Stimulated activated CD8-positive, alpha-beta memory T cell treated with anti-CD3 and anti-CD28 coated beads, Interleukin-15, amount 100 ng/mL, for 1 hour (primary cell): Measurements from ENCODE around the gene PTPN14.
"Not testable (repeated sequence)": the region's sequence is repeated elsewhere in the genome, so short reads cannot be mapped to it uniquely, and the experiment has no call there.

ENCODE experiments used
- DNase-seq: peaks from one replicate; pipeline ENCODE4 v3.0.0-alpha.2; 2020; ENCODE audit warnings: low read depth

PTPN14 gene

GRCh38 chr1:214510477-214510876 is 40.9 kb downstream of the PTPN14 start:
- no peak for DNase-seq

- not testable (repeated sequence) for DNase-seq
Measured at GRCh38 chr1:214509622-214510021, 41.8 kb downstream of the PTPN14 start.

- no peak for DNase-seq
Measured at GRCh38 chr1:214506972-214507431, 44.4 kb downstream of the PTPN14 start.

- no peak for DNase-seq
Measured at GRCh38 chr1:214505134-214505533, 46.3 kb downstream of the PTPN14 start.

GRCh38 chr1:214504330-214504729 is 47.1 kb downstream of the PTPN14 start:
- DNase-seq: no peak

- DNase-seq: no peak
Measured at GRCh38 chr1:214503553-214503952, 47.8 kb downstream of the PTPN14 start.

- no peak for DNase-seq
Measured at GRCh38 chr1:214500340-214501055, 50.9 kb downstream of the PTPN14 start.

- DNase-seq: no peak
Measured at GRCh38 chr1:214499732-214500131, 51.7 kb downstream of the PTPN14 start.

- DNase-seq: no peak
Measured at GRCh38 chr1:214498021-214498420, 53.4 kb downstream of the PTPN14 start.

- DNase-seq: no peak
Measured at GRCh38 chr1:214496126-214496525, 55.3 kb downstream of the PTPN14 start.

- no peak for DNase-seq
Measured at GRCh38 chr1:214494706-214495105, 56.7 kb downstream of the PTPN14 start.

- DNase-seq: not testable (repeated sequence)
Measured at GRCh38 chr1:214494179-214494578, 57.2 kb downstream of the PTPN14 start.

GRCh38 chr1:214493126-214493796 is 58.1 kb downstream of the PTPN14 start:
- DNase-seq: no peak

- DNase-seq: no peak
Measured at GRCh38 chr1:214492401-214493075, 58.9 kb downstream of the PTPN14 start.

GRCh38 chr1:214491468-214492146 is 59.8 kb downstream of the PTPN14 start:
- DNase-seq: no peak

GRCh38 chr1:214485151-214485550 is 66.3 kb downstream of the PTPN14 start:
- no peak for DNase-seq

GRCh38 chr1:214483180-214483579 is 68.2 kb downstream of the PTPN14 start:
- DNase-seq: not testable (repeated sequence)

- DNase-seq: not testable (repeated sequence)
Measured at GRCh38 chr1:214481983-214482634, 69.3 kb downstream of the PTPN14 start.

- no peak for DNase-seq
Measured at GRCh38 chr1:214476986-214477870, 74.2 kb downstream of the PTPN14 start.

- DNase-seq: no peak
Measured at GRCh38 chr1:214476229-214476985, 75.0 kb downstream of the PTPN14 start.
